Loucy (cell line): ENCODE data around the gene ETFA.

Source experiments
- EZH2phosphoT487 ChIP-seq: fragments of 200-600 bp; IDR thresholded peaks from 2 replicates; pipeline ENCODE4 v1.6.1; 2018; ENCODE audit warnings: antibody characterized with exemption, mild to moderate bottlenecking, moderate library complexity, borderline replicate concordance
- TF ChIP-seq, protein P1 (sequence below): fragments of 200-600 bp; sonication (generic); conservative IDR thresholded peaks from 2 replicates; pipeline ENCODE4 v1.5.1; 2014; ENCODE audit warnings: mild to moderate bottlenecking, antibody characterized with exemption, low read length

DNA sequence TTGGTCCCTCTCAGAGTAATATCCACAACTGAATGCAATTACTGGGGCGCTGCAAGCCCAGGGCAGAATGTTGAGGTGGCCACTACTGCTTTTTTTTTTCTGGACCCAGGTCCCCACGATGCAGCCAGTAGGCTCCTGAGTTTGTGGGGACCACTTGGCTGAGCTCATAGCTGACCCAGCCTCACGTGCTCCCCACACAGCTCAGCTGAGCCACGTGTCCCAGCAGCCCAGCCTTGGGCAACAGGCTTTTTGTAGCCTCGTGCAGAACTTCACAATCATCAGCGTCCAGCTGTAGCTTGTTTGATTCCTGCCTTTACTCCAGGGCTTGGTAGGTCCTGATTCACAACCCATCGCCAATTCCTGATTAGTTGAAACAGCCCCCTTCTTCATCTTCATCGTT, 117.3 kb downstream of the ETFA start:
- TF ChIP-seq, protein P1, sequence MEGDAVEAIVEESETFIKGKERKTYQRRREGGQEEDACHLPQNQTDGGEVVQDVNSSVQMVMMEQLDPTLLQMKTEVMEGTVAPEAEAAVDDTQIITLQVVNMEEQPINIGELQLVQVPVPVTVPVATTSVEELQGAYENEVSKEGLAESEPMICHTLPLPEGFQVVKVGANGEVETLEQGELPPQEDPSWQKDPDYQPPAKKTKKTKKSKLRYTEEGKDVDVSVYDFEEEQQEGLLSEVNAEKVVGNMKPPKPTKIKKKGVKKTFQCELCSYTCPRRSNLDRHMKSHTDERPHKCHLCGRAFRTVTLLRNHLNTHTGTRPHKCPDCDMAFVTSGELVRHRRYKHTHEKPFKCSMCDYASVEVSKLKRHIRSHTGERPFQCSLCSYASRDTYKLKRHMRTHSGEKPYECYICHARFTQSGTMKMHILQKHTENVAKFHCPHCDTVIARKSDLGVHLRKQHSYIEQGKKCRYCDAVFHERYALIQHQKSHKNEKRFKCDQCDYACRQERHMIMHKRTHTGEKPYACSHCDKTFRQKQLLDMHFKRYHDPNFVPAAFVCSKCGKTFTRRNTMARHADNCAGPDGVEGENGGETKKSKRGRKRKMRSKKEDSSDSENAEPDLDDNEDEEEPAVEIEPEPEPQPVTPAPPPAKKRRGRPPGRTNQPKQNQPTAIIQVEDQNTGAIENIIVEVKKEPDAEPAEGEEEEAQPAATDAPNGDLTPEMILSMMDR: no peak
- TF ChIP-seq EZH2phosphoT487: no peak
